DMS53 treated with DMSO at 0.1 percent for 48 hours (cell line): Measurements from ENCODE around the gene MEGF6.

Experiments
- DNase-seq: peaks from one replicate; lab custom pipeline; 2025; ENCODE audit not compliant: unreplicated experiment; lab: John Stamatoyannopoulos, UW

MEGF6 gene

GRCh38 chr1:3611170-3612019, at the start of gene MEGF6:
MEGF6 (minus strand) TSS chr1:3611508; CDS start chr1:3611268, 240 bp downstream.
- no peak for DNase-seq

DNA sequence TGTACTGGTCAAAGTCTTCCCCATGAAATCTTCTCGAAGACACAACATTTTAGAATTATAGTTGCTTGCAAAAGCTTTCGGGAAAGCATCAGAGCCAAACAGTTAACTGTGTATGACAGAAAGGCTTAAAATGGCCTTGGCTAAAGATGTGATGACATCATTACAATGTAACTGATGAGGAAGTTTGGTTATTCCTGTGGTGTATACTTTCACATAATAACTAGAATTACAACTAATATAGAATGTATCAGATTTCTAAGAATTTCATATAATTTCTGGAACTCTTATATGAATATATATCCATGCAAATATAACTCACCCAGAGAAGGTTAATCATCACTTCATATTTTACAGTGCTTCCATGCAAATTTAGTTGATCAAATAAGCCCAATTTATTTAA, 49.4 kb upstream of the MEGF6 start:
- DNase-seq = no peak

GRCh38 chr1:3659093-3659492, 47.8 kb upstream of the MEGF6 start:
- no peak for DNase-seq

DNA sequence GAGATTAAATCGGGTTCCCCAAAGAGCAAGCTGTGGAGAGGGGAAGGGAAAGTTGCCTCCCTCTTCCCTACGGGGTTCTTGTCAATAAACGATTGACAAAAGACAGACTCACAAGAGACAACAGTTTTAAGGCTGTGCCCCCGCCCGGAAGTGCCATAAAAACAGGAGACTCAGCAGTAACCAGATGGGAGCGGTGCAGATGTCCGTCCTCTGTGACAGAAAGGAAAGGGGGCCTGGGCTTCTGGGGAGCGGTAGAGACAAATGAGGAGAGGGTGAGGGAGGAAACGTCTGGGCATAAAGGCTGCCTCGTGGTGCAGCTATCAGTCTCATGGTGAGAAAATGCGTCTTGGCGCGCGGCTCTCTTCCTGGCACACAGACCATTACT, 46.9 kb upstream of the MEGF6 start:
- DNase-seq = no peak

DNA sequence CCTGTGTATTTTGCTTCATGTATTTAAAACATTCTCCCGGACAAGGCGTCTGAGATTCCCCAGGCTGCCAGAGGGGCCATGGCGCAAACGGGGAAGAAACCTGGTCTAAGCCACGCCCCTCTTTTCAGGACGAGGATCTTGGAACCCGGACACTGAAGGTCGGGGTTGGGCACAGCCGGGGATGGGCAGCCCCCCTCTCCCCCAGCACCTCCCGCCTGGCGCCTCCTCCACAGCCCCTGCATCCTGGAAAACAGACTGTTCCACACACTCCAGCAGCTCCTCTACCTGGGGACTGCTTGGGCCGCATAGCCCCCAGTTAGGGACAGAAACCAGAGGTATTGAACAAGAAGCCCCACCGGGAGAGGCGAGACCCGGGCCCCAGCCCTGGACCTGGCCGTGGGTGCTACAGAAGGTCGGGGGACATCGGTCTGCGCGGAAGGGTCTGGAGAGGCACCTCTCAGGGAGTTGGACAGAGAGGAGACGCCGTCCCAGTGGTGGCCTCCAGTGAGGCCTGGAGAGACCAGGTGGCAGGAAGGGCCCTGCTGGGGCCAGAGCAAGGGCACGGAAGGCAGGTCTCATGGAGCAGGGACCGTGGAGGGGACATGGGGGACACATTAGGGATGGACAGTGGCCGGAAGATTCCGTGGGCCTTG, 46.4 kb upstream of the MEGF6 start:
- no peak for DNase-seq

DNA sequence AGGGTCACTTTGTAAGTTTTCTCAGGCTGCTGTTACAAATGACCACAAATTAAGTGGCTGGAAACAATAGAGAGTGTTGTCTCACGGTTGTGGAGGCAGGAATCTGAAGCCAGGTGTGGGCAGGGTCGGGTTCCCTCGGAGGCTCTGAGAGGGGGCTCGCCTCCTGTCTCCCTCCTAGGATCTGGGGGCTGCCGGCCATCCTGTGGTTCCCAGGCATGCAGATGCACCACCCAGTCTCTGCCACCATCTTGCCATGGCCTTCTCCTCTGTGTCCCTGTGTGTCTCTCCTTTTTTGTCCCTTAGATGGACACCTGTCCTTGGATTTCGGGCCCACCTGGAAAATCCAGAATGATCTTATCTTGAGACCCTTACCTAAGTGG, 45.8 kb upstream of the MEGF6 start:
- no peak for DNase-seq

GRCh38 chr1:3656450-3657095, 45.3 kb upstream of the MEGF6 start:
- no peak for DNase-seq

DNA sequence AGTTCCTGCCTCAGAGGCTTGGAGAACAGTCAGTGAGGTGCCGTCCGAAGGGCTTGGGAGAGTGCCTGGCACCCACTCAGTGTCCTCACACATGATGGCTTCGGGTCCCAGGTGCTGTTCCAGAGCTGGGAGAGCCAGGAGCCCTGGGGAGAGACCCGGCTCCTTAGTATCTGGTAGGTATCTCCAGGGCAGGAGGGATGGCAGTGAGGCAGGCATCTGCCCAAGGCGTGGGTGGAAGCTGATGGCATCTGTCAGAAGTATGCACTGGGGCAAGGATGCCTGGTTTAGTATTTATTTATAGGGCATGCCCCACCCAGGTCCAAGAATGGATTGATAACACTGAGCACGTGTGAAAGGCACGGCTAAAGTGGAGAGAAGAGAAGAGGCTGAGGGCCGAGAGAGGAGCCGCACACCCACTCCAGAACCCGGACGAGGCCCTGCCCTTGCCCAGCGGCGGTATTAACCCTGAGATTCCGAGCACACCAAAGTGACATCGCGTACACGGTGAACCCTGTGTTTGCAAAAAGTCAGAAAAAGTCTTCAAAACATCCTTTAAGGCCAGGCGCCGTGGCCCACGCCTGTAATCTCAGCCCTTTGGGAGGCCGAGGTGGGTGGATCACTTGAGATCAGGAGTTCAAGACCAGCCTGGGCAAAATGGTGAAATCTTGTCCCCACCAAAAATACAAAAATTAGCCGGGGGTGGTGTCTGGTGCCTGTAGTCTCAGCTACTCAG, 43.4 kb upstream of the MEGF6 start:
- no peak for DNase-seq

- no peak for DNase-seq
Observed at GRCh38 chr1:3653286-3653618, 41.9 kb upstream of the MEGF6 start.

GRCh38 chr1:3652548-3653285, 41.4 kb upstream of the MEGF6 start:
- peak; percentile 26 for DNase-seq

DNA sequence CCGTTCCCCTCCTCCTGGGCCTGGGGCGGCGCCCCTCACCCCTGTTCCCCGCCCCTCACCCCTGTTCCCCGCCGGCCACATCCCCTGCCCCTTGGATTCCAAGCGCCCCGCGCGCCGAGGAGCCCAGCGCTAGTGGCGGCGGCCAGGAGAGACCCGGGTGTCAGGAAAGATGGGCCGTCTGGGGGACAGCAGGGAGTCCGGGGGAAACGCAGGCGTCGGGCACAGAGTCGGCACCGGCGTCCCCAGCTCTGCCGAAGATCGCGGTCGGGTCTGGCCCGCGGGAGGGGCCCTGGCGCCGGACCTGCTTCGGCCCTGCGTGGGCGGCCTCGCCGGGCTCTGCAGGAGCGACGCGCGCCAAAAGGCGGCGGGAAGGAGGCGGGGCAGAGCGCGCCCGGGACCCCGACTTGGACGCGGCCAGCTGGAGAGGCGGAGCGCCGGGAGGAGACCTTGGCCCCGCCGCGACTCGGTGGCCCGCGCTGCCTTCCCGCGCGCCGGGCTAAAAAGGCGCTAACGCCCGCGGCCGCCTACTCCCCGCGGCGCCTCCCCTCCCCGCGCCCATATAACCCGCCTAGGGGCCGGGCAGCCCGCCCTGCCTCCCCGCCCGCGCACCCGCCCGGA, 40.7 kb upstream of the MEGF6 start, which contains the start of gene TP73:
Gene TP73 (plus strand): TSS at position 587 of the 618 bp plus-strand sequence. CDS start 29,850 bp downstream, outside the sequence.
- peak; percentile 26 for DNase-seq

DNA sequence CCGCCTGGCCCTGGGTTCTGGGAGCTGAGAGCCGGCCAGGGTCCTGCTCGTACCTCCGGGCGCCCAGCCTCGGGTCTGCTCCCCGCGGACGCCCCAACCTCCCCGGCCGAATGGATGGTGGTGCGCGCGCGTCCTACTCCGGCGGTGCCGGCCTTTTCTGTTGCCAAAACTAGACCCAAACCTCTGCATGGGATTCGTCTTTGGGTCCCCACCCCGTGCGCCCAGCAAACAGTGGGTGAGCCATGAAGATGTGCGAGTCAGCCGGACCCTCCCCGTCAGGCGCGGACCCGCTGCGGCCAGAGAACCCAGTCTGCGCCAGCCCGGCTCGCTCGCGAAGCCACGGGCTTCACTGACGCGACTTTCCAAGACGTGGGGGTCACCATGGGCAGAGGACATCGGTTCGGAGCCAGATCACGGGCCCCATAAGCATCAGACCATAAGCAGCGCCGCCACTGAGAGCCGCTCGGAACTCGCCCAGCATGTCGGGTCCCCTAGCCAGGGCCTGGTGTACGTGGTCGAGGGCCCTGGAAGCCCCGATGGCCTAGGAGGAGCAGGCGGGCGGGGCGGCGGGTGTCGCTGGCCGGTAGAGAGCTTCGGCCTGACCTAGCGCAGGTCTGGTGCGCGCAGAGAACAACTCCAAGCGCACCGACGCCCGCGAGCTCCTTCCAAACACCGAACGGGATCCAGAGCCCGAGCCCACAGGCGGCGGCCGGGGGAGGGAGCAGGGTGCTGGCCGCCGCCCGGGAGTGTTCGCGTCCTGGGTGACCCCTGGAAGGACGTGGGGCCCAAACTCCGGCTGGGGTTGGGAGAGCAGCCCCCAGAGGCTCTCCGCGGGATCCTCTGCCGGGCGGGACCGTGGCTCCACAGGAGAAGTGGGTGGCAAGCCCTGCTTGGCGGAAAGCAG, 40.0 kb upstream of the MEGF6 start:
- peak; percentile 33 for DNase-seq

GRCh38 chr1:3650248-3651025, 39.1 kb upstream of the MEGF6 start:
- DNase-seq = no peak

DNA sequence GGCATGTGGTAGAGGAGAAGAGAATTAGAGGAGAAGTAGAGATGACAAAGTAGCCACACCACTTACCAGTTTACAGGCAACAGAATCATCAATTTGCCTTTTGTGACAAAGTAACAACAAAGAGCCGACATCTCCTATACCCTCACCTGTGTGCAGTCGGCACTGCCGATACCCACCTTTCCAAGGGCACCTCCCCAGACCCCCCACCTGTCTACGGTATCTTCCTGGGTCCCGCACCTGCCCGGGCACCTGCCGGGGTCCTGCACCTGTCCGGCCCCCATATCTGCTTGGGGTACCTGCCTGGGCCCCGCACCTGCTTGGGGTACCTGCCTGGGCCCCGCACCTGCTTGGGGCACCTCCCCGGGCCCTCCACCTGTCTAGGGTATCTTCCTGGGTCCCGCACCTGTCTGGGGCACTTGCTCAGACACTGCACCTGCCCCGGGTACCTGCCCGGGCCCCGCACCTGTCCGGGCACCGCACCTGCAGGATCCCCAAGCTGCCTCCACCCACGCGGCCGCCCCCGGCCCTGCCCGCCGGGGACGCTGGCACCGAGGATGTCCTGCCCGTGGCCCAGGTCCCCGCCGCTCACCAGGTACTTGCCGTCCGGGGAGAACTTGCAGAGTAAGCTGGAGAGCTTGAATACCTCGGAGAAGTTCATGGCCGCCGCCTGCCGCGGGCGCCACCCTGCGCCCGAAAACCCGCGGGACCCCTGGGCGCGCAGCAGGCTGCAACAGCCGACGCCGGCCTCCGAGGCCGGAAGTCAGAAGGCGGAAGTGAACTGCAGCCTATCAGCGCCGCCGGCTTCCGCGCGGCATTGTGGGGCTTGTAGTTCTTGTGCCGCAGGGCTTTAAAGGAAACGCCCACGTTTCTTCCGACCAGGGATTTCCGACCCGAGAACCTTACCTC, 38.3 kb upstream of the MEGF6 start, which contains the start of gene WRAP73:
Gene WRAP73 (minus strand): TSS at position 762 of the 906 bp plus-strand sequence. CDS start 104 bp downstream, at position 658.
- peak; percentile 86 for DNase-seq

DNA sequence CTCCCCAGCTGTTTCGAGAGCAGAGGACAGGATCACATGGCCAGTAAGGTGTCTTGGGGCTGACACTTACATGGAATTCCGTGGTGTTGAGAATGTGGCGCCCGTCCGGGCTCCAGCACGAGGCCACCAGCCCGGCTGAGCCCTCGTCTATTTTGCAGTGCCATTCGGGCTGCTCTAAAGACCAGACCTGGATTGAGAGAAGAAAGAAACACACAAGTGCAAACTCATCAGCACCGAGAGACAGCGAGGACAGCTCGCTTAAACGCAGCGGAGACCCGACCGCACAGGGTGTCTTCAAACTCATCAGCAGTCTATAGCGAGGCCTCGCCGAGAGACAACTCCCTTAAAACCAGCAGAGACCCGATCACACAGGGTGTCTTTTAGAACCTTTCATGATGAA, 35.3 kb upstream of the MEGF6 start:
- DNase-seq = no peak

- DNase-seq = no peak
Observed at GRCh38 chr1:3645666-3646355, 34.5 kb upstream of the MEGF6 start.

GRCh38 chr1:3645247-3645646, 33.9 kb upstream of the MEGF6 start:
- no peak for DNase-seq
